Peyer's patch (tissue), 4 donors: ENCODE results near the gene EMID1. TPM values are rescaled to one million over a fixed set of nuclear protein-coding genes. Genes with fewer than 3 reads are reported as not detected.

Experiments used
- DNase-seq, 3 donors: peaks; one replicate each; pipeline ENCODE4 v3.0.0-alpha.2; 2017 to 2019
- H3K27ac ChIP-seq, 4 donors: fragments of 200-600 bp; sonication (generic); one replicate each; pipeline ENCODE4 v1.5.1; 2016 to 2019
- H3K27me3 ChIP-seq, 2 donors: fragments of 200-600 bp; sonication (generic); one replicate each; pipeline ENCODE4 v1.5.1; 2019
- H3K36me3 ChIP-seq, 3 donors: fragments of 200-600 bp; sonication (generic); one replicate each; pipeline ENCODE4 v1.5.1; 2016 to 2019
- H3K4me1 ChIP-seq, 4 donors: fragments of 200-600 bp; sonication (generic); one replicate each; pipeline ENCODE4 v1.5.1; 2016 to 2019
- H3K4me3 ChIP-seq, 4 donors: fragments of 200-600 bp; sonication (generic); 1 replicate in 3 of 4; 2 replicates in 1 of 4; pipeline ENCODE4 v1.5.1; 2016 to 2019; ENCODE audit warnings: mild to moderate bottlenecking in 1 of 4
- H3K9me3 ChIP-seq, 4 donors: fragments of 200-600 bp; sonication (generic); one replicate each; pipeline ENCODE4 v1.5.1; 2016 to 2019; ENCODE audit warnings: mild to moderate bottlenecking in 1 of 4
- CTCF ChIP-seq, 6 experiments: fragments of 450-650 bp in 4 of 6; fragments of 200-600 bp in 2 of 6; sonication (generic) in 1 of 6; IDR thresholded peaks; one replicate each; pipeline ENCODE4 v1.5.1; 2017 to 2019; ENCODE audit warnings: antibody characterized with exemption in 6 of 6, mild to moderate bottlenecking in 3 of 6, moderate library complexity in 1 of 6
- POLR2A ChIP-seq, 2 donors: fragments of 450-650 bp; IDR thresholded peaks; one replicate each; pipeline ENCODE4 v1.5.1; 2017; ENCODE audit warnings: antibody characterized with exemption in 2 of 2, mild to moderate bottlenecking in 2 of 2, moderate library complexity in 2 of 2
- total RNA-seq, 4 donors: library from RNA; depleted of rRNA; stranded (reverse); fragments of >200 nt; gene quantifications; one replicate each; pipeline ENCODE4 v1.1.0, GENCODE V29; 2016

Gene EMID1
- total RNA-seq, 4 donors from 2014 or later = 1.9 to 7.1 (median 4.2) TPM

DNA sequence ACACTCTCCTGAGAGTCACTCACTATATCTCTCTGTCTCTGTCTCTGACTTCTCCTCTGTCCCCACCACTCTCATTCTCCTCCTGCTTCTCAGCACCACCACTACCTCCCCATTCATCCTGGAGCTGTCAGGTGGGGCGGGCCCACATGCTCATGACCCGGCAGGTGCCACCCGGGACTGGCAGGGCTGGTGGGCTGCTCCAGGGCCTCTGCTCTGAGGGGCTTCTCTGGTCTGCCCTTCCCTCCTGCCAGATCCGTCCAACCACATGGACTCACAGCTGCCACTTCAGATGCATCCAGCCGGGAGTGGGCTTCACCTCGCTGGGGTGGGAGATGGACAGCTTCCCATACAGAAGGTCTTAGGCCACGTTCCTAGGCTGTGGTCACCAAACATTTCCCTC, 4.8 kb upstream of the EMID1 start:
- Histone ChIP-seq H3K36me3 (no peaks in the 10 kb centered on the region), H3K4me3 (no peak overlapping the region), H3K27me3 (no peaks in the 10 kb centered on the region), H3K27ac (no peak overlapping the region), H3K4me1 (peaks cover 0 to 13% (median under 1%) of the 10 kb centered on the region in 4 donors), H3K9me3 (no peaks in the 10 kb centered on the region)
- TF ChIP-seq CTCF (IDR thresholded peaks at IDR 0.05) = no peak
- no peak for TF ChIP-seq POLR2A (IDR thresholded peaks at IDR 0.05)
- peak in 1 of 3 donors; percentile 39 for DNase-seq

GRCh38 chr22:29201782-29202181, 3.9 kb upstream of the EMID1 start:
- no peak for TF ChIP-seq POLR2A (IDR thresholded peaks at IDR 0.05)
- no peak for TF ChIP-seq CTCF (IDR thresholded peaks at IDR 0.05)
- peak overlapping the region in 3 of 4 donors; percentile 52 to 68 (median 64) for H3K27ac ChIP-seq
- no peak for DNase-seq
- H3K4me1 ChIP-seq = peaks cover 0 to 19% (median 3%) of the 10 kb centered on the region in 4 donors
- no peaks in the 10 kb centered on the region for H3K27me3 ChIP-seq
- no peaks in the 10 kb centered on the region for H3K9me3 ChIP-seq
- no peak overlapping the region for H3K4me3 ChIP-seq
- H3K36me3 ChIP-seq = no peaks in the 10 kb centered on the region

- Histone ChIP-seq H3K4me1 (peaks cover 0 to 19% (median 3%) of the 10 kb centered on the region in 4 donors), H3K27ac (peak overlapping the region; percentile 35 to 68 (median 58)), H3K4me3 (no peak overlapping the region), H3K27me3 (no peaks in the 10 kb centered on the region), H3K36me3 (no peaks in the 10 kb centered on the region), H3K9me3 (no peaks in the 10 kb centered on the region)
- DNase-seq = peak; percentile 49 to 84 (median 60)
- TF ChIP-seq CTCF (IDR thresholded peaks at IDR 0.05) = peak in 4 of 6 experiments; percentile 13 to 37 (median 30)
- TF ChIP-seq POLR2A (IDR thresholded peaks at IDR 0.05) = no peak
These were observed 3.2 kb upstream of the EMID1 start for GRCh38 chr22:29202212-29203192.

DNA sequence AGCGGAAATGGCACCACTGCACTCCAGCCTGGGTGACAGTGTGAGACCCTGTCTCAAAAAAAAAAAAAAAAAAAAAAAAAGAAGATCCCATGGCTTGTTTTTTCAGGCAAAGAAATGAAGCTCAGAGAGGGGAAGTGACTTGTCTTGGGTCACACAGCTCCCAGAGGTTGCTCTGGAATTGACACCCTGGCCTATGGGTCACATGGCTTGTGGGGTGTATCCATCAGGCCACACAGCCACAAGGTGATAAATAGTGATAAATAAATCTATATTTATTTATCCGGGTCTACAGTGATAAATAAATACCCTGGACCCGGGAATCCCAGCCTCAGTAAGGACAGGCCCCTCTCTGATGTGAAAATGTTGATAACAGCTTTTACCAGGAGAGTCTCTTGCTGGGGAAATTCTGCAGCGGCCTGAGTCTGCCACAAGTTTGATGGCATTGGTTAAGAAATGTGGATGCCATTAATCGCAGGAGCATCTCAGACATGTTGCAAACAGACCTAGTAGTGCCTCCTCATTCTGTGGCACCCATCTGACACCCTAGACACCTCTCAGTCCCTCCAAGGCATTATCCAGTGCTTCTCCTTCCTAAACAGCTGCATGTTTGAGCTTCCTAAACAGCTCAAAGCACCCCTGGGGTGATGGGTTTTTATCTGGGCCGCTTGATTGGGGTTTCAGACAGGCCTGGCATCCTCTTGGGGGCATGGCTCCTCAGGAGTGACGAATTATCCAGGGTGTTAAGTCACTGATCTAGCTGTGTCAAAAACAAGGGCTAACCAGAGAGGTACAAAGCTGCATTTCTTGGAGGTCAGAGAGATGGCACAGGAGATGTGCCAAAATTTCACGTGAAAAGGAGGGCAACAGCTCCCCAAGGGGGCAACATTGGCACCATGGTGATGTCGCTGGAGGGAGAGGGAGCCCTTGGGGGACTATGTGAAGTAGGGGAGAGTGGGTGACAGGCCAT, 1.9 kb upstream of the EMID1 start:
- TF ChIP-seq CTCF (IDR thresholded peaks at IDR 0.05) = no peak
- DNase-seq = no peak
- Histone ChIP-seq H3K4me1 (peaks cover 0 to 19% (median 3%) of the 10 kb centered on the region in 4 donors), H3K27ac (peak overlapping the region in 2 of 4 donors; percentile 62 to 68), H3K9me3 (no peaks in the 10 kb centered on the region), H3K36me3 (no peaks in the 10 kb centered on the region), H3K4me3 (no peak overlapping the region), H3K27me3 (no peaks in the 10 kb centered on the region)

GRCh38 chr22:29204455-29205183, 1.1 kb upstream of the EMID1 start:
- H3K4me1 ChIP-seq = peaks cover 0 to 19% (median 3%) of the 10 kb centered on the region in 4 donors
- H3K4me3 ChIP-seq = peak overlapping the region in 1 of 4 donors; percentile 62
- H3K27ac ChIP-seq = peak overlapping the region in 3 of 4 donors; percentile 20 to 62 (median 60)
- no peak for TF ChIP-seq POLR2A (IDR thresholded peaks at IDR 0.05)
- H3K27me3 ChIP-seq = no peaks in the 10 kb centered on the region
- no peak for DNase-seq
- H3K9me3 ChIP-seq = no peaks in the 10 kb centered on the region
- H3K36me3 ChIP-seq = no peaks in the 10 kb centered on the region
